ENCODE results near the gene PREX1. TPM values are rescaled to one million over a fixed set of nuclear protein-coding genes. Genes with fewer than 3 reads are reported as not detected.

The PREX1 gene
- total and polyA plus RNA-seq, 2 of the 4 experiments (the other 2 are of a cell fraction): 0.67 to 0.72 TPM

DNA sequence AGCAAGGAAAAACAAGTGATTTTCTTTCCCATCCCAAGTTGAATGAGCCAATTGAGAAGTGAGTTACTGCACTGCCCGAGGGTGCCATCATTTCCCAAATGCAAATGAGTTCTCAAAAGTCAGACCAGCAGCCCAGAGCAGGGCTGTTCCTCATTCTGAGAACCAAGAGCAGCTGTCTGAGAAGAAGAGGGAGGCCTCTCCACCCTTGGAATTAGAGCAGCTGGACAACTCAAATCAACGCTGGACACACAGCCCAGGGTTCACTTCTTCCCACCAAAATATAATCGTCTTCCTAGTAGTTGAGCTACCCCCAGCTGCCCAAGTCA lies 4.6 kb upstream of the PREX1 start:
- in situ Hi-C loops (cut with MboI; ENCODE audit: low sequenced_read_pairs) (no loop called here), intact Hi-C loops (cut with micrococcal nuclease) (no loop called here), dilution Hi-C loops (cut with HindIII; ENCODE audit: low sequenced_read_pairs, unreplicated experiment) (no loop called here)
- no peak overlapping the region for H2BK5ac ChIP-seq (ENCODE audit: low read depth, low read length, poor library complexity, severe bottlenecking)
- TF ChIP-seq NFE2L2 (IDR thresholded peaks at IDR 0.05; ENCODE audit: low read depth, low read length) (no peak), RCOR1 (IDR thresholded peaks at IDR 0.05; ENCODE audit: insufficient replicate concordance, low read length) (no peak), POLR2A (IDR thresholded peaks at IDR 0.05; ENCODE audit: low read depth, low read length) (no peak), FOS (IDR thresholded peaks at IDR 0.05; ENCODE audit: low read depth, low read length) (no peak)
- TF ChIP-seq, protein P1, sequence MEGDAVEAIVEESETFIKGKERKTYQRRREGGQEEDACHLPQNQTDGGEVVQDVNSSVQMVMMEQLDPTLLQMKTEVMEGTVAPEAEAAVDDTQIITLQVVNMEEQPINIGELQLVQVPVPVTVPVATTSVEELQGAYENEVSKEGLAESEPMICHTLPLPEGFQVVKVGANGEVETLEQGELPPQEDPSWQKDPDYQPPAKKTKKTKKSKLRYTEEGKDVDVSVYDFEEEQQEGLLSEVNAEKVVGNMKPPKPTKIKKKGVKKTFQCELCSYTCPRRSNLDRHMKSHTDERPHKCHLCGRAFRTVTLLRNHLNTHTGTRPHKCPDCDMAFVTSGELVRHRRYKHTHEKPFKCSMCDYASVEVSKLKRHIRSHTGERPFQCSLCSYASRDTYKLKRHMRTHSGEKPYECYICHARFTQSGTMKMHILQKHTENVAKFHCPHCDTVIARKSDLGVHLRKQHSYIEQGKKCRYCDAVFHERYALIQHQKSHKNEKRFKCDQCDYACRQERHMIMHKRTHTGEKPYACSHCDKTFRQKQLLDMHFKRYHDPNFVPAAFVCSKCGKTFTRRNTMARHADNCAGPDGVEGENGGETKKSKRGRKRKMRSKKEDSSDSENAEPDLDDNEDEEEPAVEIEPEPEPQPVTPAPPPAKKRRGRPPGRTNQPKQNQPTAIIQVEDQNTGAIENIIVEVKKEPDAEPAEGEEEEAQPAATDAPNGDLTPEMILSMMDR (conservative IDR thresholded peaks at IDR 0.05; ENCODE audit: low read depth, low read length): no peak
- H3K56ac ChIP-seq (ENCODE audit: extremely low read depth, insufficient read depth, low read length): no peak overlapping the region
- no peaks in the 10 kb centered on the region for H4K20me1 ChIP-seq (ENCODE audit: insufficient read depth, low read length)
- no peak overlapping the region for H2BK20ac ChIP-seq (ENCODE audit: low read depth, low read length)
- H2AK9ac ChIP-seq (replicated peaks; ENCODE audit: low read depth, low read length, poor library complexity): no peak overlapping the region
- H3K9ac ChIP-seq (ENCODE audit: low read depth, low read length): no peak overlapping the region
- ATAC-seq (ENCODE audit: low read depth): no peak
- H3K4me3 ChIP-seq (ENCODE audit: insufficient read depth, low read depth, low read length): no peak overlapping the region
- H2BK15ac ChIP-seq (ENCODE audit: low read depth, low read length): no peak overlapping the region
- DNase-seq: no peak
- H3K4me2 ChIP-seq (ENCODE audit: low read depth, low read length): no peak overlapping the region
- H4K5ac ChIP-seq (ENCODE audit: low read depth, low read length): no peak overlapping the region
- H3K36me3 ChIP-seq (ENCODE audit: control insufficient read depth, insufficient read depth, low read length): no peaks in the 10 kb centered on the region
- no peak overlapping the region for H3K18ac ChIP-seq (ENCODE audit: low read depth, low read length)
- H3K9me3 ChIP-seq (ENCODE audit: control insufficient read depth, insufficient read depth, low read length): no peaks in the 10 kb centered on the region; the same call in 1 of the 2 replicates
- no peak overlapping the region for H3K14ac ChIP-seq (replicated peaks; ENCODE audit: low read depth, low read length)
- no peak overlapping the region for H2BK120ac ChIP-seq (ENCODE audit: low read depth, low read length)
- H4K91ac ChIP-seq (ENCODE audit: insufficient read depth, low read depth, low read length): no peak overlapping the region
- no peak overlapping the region for H3K23ac ChIP-seq (ENCODE audit: low read depth, low read length)
- H3K27me3 ChIP-seq (ENCODE audit: control insufficient read depth, insufficient read depth, low read length): peaks cover 15% of the 10 kb centered on the region
- no peak overlapping the region for H4K8ac ChIP-seq (ENCODE audit: low read depth in 2 of 2, low read length in 2 of 2)
- ChIA-PET CTCF (no interaction called here), POLR2A (ENCODE audit: unreplicated experiment) (no interaction called here)
- no peak overlapping the region for H2AK5ac ChIP-seq (ENCODE audit: low read depth, low read length)
- no peak overlapping the region for H3K27ac ChIP-seq (ENCODE audit: insufficient read depth, low read length)
- no peak overlapping the region for H2AFZ ChIP-seq (replicated peaks; ENCODE audit: low read length, poor library complexity)
- H3K79me1 ChIP-seq (ENCODE audit: low read depth in 1 of 2, low read length in 2 of 2): no peaks in the 10 kb centered on the region
- no TSS peak for BruUV-seq (replicated peaks)
- peaks cover 4% of the 10 kb centered on the region; the same call in 1 of the 2 replicates for H3K9me1 ChIP-seq (ENCODE audit: insufficient read depth, low read length)
- peaks cover 8% of the 10 kb centered on the region; the same call in 1 of the 2 replicates for H3K4me1 ChIP-seq (ENCODE audit: control insufficient read depth, insufficient read depth, low read length)
- no CpG with 5 or more reads among the region's 3 CpGs for WGBS, 2 experiments (ENCODE audit: extremely low coverage in 2 of 2, insufficient read length in 1 of 2)
- H3K4ac ChIP-seq (ENCODE audit: low read depth, low read length): no peak overlapping the region
